Panc1 (cell line): ENCODE data around the gene COL23A1. TPM values are rescaled to one million over a fixed set of nuclear protein-coding genes. Genes with fewer than 3 reads are reported as not detected.

Experiments used
- ATAC-seq: fragments of 200-7000 bp; cut with Tn5 transposase; 2 replicates; pipeline ENCODE4 v1.9.1; 2020; ENCODE audit warnings: mild to moderate bottlenecking, moderate library complexity
- BruUV-seq: library from RNA; stranded (reverse); fragments of 400-500 nt; replicated peaks from 2 replicates; lab custom pipeline; 2021; lab: Mats Ljungman, UMichigan
- CTCF ChIA-PET: fragments of 300-600 bp; sonication (Branson Sonifier 250); formaldehyde crosslinking; loops from one replicate; lab custom pipeline; 2022; ENCODE audit warnings: antibody characterized with exemption; lab: Charles Lee
- POLR2A ChIA-PET: fragments of 300-600 bp; sonication (Branson Sonifier 250); formaldehyde crosslinking; loops from one replicate; lab custom pipeline; 2022; ENCODE audit warnings: antibody characterized with exemption; lab: Charles Lee
- DNase-seq: peaks from one replicate; pipeline ENCODE4 v3.0.0-alpha.2; 2010; ENCODE audit warnings: low read depth, low spot score
- H3K27ac ChIP-seq: 2 replicates; pipeline ENCODE4 v1.5.1; 2011; ENCODE audit warnings: mild to moderate bottlenecking, low read length, inconsistent platforms
- H3K27me3 ChIP-seq: fragments of 200-500 bp; sonication (Bioruptor generic); 2 replicates; pipeline ENCODE4 v1.6.0; 2014; ENCODE audit warnings: low read length, inconsistent platforms; ENCODE audit not compliant: control insufficient read depth, insufficient read depth
- H3K36me3 ChIP-seq: fragments of 200-500 bp; sonication (Bioruptor generic); 2 replicates; pipeline ENCODE4 v1.5.1; 2014; ENCODE audit warnings: inconsistent platforms, mild to moderate bottlenecking, low read length, moderate library complexity; ENCODE audit not compliant: control insufficient read depth, insufficient read depth
- H3K4me1 ChIP-seq: 2 replicates; pipeline ENCODE4 v1.5.1; 2011; ENCODE audit warnings: inconsistent platforms, mild to moderate bottlenecking, low read length, moderate library complexity; ENCODE audit not compliant: control insufficient read depth, insufficient read depth
- H3K4me3 ChIP-seq, 2 experiments: 2 replicates each; pipeline ENCODE4 v1.5.1; 2011 to 2012; ENCODE audit warnings: low read depth in 2 of 2, low read length in 2 of 2, mild to moderate bottlenecking in 2 of 2, inconsistent platforms in 1 of 2, moderate library complexity in 1 of 2
- H3K9me3 ChIP-seq: fragments of 200-500 bp; sonication (Bioruptor generic); 2 replicates; pipeline ENCODE4 v1.5.1; 2014; ENCODE audit warnings: low read depth, mild to moderate bottlenecking, inconsistent platforms, low read length, moderate library complexity; ENCODE audit not compliant: control insufficient read depth, insufficient read depth
- CTCF ChIP-seq: fragments of 450-650 bp; IDR thresholded peaks from 2 replicates; pipeline ENCODE4 v1.5.1; 2017; ENCODE audit warnings: mild to moderate bottlenecking
- POLR2AphosphoS5 ChIP-seq: IDR thresholded peaks from 2 replicates; pipeline ENCODE4 v1.6.1; 2012; ENCODE audit warnings: mild to moderate bottlenecking, low read depth, low read length, moderate library complexity
- REST ChIP-seq, 2 experiments: IDR thresholded peaks; 2 replicates each; pipeline ENCODE4 v1.6.1; 2011 to 2012; ENCODE audit warnings: low read depth in 2 of 2, control low read depth in 1 of 2, low read length in 1 of 2, mild to moderate bottlenecking in 1 of 2, moderate library complexity in 1 of 2; ENCODE audit not compliant: insufficient read depth in 1 of 2
- SIN3A ChIP-seq: IDR thresholded peaks from 2 replicates; pipeline ENCODE4 v1.6.1; 2012; ENCODE audit warnings: low read depth, mild to moderate bottlenecking, low read length, moderate library complexity, borderline replicate concordance; ENCODE audit not compliant: insufficient read depth
- TCF7L2 ChIP-seq: IDR thresholded peaks from 2 replicates; pipeline ENCODE4 v1.6.1; 2011; ENCODE audit warnings: mild to moderate bottlenecking, low read depth, low read length, inconsistent platforms
- in situ Hi-C: cut with HindIII; loops from 2 replicates; pipeline ENCODE4 v1.10.0; 2016; ENCODE audit warnings: low sequenced_read_pairs, low pct_unique_long_range_greater_than_20kb
- intact Hi-C: fragments of 100-400 bp; cut with micrococcal nuclease; formaldehyde crosslinking; loops from one replicate; pipeline ENCODE4 v1.10.0; 2022; ENCODE audit not compliant: unreplicated experiment
- total RNA-seq: library from RNA; stranded (reverse); gene quantifications from one replicate; pipeline ENCODE4 v1.2.1, GENCODE V29; 2021; ENCODE audit not compliant: unreplicated experiment

COL23A1 gene
- total RNA-seq, 1 experiment from 2014 or later, result 0.05 TPM

- Histone ChIP-seq H3K36me3 (no peaks in the 10 kb centered on the region), H3K4me3 (no peak overlapping the region), H3K27me3 (no peaks in the 10 kb centered on the region), H3K4me1 (no peaks in the 10 kb centered on the region), H3K27ac (no peak overlapping the region), H3K9me3 (no peaks in the 10 kb centered on the region)
- no peak for TF ChIP-seq CTCF
- TF ChIP-seq TCF7L2, result no peak
- no peak for TF ChIP-seq POLR2AphosphoS5
- no peak for TF ChIP-seq REST (IDR thresholded peaks at IDR 0.05; ENCODE audit: insufficient read depth in 1 of 2, low read depth in 2 of 2, low read length in 1 of 2)
- TF ChIP-seq SIN3A, result no peak
- intact Hi-C loops (no loop called here), in situ Hi-C loops (no loop called here)
- ATAC-seq (no peak), DNase-seq (no peak)
- CTCF ChIA-PET, result no interaction called here
- BruUV-seq, result no TSS peak
- POLR2A ChIA-PET, result no interaction called here
Measured at GRCh38 chr5:178467205-178467567, 123.0 kb downstream of the COL23A1 start.

GRCh38 chr5:178466342-178466741 lies 123.9 kb downstream of the COL23A1 start:
- Histone ChIP-seq H3K36me3 (no peaks in the 10 kb centered on the region), H3K4me3 (no peak overlapping the region), H3K4me1 (no peaks in the 10 kb centered on the region), H3K27ac (no peak overlapping the region), H3K9me3 (no peaks in the 10 kb centered on the region), H3K27me3 (no peaks in the 10 kb centered on the region)
- no peak for TF ChIP-seq TCF7L2
- no peak for TF ChIP-seq REST (IDR thresholded peaks at IDR 0.05; ENCODE audit: insufficient read depth in 1 of 2, low read depth in 2 of 2, low read length in 1 of 2)
- no peak for TF ChIP-seq SIN3A
- TF ChIP-seq POLR2AphosphoS5, result no peak
- no peak for TF ChIP-seq CTCF
- intact Hi-C loops (no loop called here), in situ Hi-C loops (no loop called here)
- POLR2A ChIA-PET, result no interaction called here
- no TSS peak for BruUV-seq
- DNase-seq, result no peak
- CTCF ChIA-PET, result no interaction called here
- ATAC-seq, result no peak
